Heart left ventricle (tissue), 13 donors: Measurements from ENCODE around the gene BOD1.

Experiments
- CTCF ChIP-seq, 12 donors: fragments of 200-600 bp; sonication (generic) in 4 of 12; IDR thresholded peaks; one replicate each; pipeline versions ENCODE4 v1.5.0 to v1.8.0; 2018 to 2022; ENCODE audit warnings: antibody characterized with exemption in 12 of 12, mild to moderate bottlenecking in 5 of 12
- POLR2A ChIP-seq, 2 donors: fragments of 450-650 bp; IDR thresholded peaks; one replicate each; pipeline ENCODE4 v1.6.1; 2017; ENCODE audit warnings: antibody characterized with exemption in 2 of 2, mild to moderate bottlenecking in 2 of 2, moderate library complexity in 2 of 2
- donor health status: ischemic (EF 13 %, LVEDD 7.1; RV severe dilation, severe dysfunction).
- donor health status: DM: no; HTN: yes; CAD: no.
- donor health status: DM: no; HTN: no; CAD: no.
- donor health status: ischemic (EF 25% LVEDD 6.9; RV normal size, moderate dysfunction).
- donor health status: ischemic (EF 25% LVEDD 5.7; RV mildly dilated, moderate dysfunction).
- donor health status: ischemic (EF 35%, LVEDD 5.7; RV mildly dilated, moderate dysfunction).
- donor health status: nonischemic (EF 11% LVEDD 7.7; RV severe dilation, severe dysfunction).
- donor health status: DM: yes; HTN: yes; CAD: no.
- donor health status: PGD.
- donor health status: ischemic (EF 29% LVEDD 5.4; RV normal size, mild dysfunction).
- donor health status: nonischemic (EF 23%, LVEDD 6.1; RV moderate dilation, normal function).

GRCh38 chr5:173653822-173654523 lies 37.5 kb upstream of the BOD1 start:
- TF ChIP-seq CTCF (IDR thresholded peaks at IDR 0.05) = no peak
- TF ChIP-seq POLR2A (IDR thresholded peaks at IDR 0.05) = no peak
